ENCODE data around the gene LGALS7. TPM values are rescaled to one million over a fixed set of nuclear protein-coding genes. Genes with fewer than 3 reads are reported as not detected.

Gene LGALS7
- total and polyA plus RNA-seq, 10 of the 15 experiments (the other 5 are each of a cell fraction or from before 2014, with no cell fraction given) = 0.19 TPM; not detected in 9

DNA sequence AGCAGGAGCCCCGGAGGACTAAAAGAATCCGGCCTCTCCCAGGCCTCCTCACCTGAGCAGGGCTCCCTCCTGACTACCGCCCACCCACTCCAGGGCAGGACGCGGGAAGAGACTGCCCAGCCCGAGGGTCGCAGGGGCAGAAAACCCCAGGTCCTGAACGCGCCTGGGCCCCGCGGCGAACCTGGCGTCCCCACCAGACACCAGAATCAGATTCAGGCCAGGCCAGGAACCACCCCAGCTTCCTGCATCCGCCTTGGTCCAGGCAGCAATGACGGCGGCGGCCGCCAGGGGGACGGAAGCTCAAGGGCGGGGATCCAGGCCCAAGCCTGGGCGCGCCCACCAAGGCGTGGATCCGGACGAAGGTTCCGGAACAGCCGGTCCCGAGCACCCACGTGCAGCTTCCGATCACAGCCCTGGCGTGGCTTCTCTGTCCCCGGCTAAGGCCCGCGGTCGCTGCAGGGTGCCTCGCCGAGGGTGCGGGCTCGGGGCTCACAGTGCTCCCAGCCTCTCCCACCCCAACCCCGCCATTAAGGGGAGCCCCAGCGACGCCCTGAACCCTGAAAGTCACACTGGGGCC, 3.6 kb downstream of the LGALS7 start (continued):
- TF ChIP-seq ATF7 (IDR thresholded peaks at IDR 0.05; ENCODE audit: low read depth) = no peak
- TF ChIP-seq YY1 (IDR thresholded peaks at IDR 0.05; ENCODE audit: low read depth, low read length) = no peak
- no peak for TF ChIP-seq BCL11A (IDR thresholded peaks at IDR 0.05; ENCODE audit: low read depth, low read length)

GRCh38 chr19:38766276-38767047, 6.9 kb downstream of the LGALS7 start:
- SMC1A ChIA-PET (ENCODE audit: uncharacterized antibody, unreplicated experiment) = no interaction called here
- H3K79me2 ChIP-seq (ENCODE audit: control insufficient read depth, insufficient read depth, low read length) = no peaks in the 10 kb centered on the region
- no peak overlapping the region for H3K4me2 ChIP-seq (ENCODE audit: control insufficient read depth, insufficient read depth)
- no peaks in the 10 kb centered on the region for H4K20me1 ChIP-seq (ENCODE audit: control insufficient read depth, insufficient read depth)
- ATAC-seq = no peak
- WGBS (ENCODE audit: insufficient coverage, insufficient replicate concordance, low lambda C conversion rate, missing lambda C conversion rate) = 60% methylated on average over 10 of the region's 10 CpGs
- H2AFZ ChIP-seq (ENCODE audit: control insufficient read depth, low read depth, low read length) = no peak overlapping the region
- BruUV-seq (replicated peaks) = no TSS peak
- DNase-seq (ENCODE audit: low read depth, low spot score) = no peak
- FAIRE-seq = no peak
- H3K27ac ChIP-seq (ENCODE audit: control insufficient read depth, insufficient read depth) = no peak overlapping the region
- in situ Hi-C loops (cut with MboI) = no loop called here
- no peaks in the 10 kb centered on the region for H3K4me1 ChIP-seq (ENCODE audit: control insufficient read depth, insufficient read depth, low read length)
- intact Hi-C loops (cut with micrococcal nuclease; ENCODE audit: unreplicated experiment) = no loop called here
- no peaks in the 10 kb centered on the region for H3K27me3 ChIP-seq (replicated peaks in 1 of 2; ENCODE audit: control insufficient read depth in 2 of 2, insufficient read depth in 2 of 2, low read length in 1 of 2)
- H3K4me3 ChIP-seq = no peak overlapping the region
- RAD21 ChIA-PET (ENCODE audit: unreplicated experiment) = no interaction called here
- CTCF ChIA-PET = no interaction called here
- no peaks in the 10 kb centered on the region for H3K9me3 ChIP-seq (replicated peaks; ENCODE audit: control insufficient read depth, insufficient read depth, low read length)
- POLR2A ChIA-PET = interaction anchor here (0.6 kb wide), 1 partner anchor 63 kb away, joined by 4 read pairs; no protein-coding TSS in a partner anchor
- H3K36me3 ChIP-seq (ENCODE audit: control insufficient read depth in 2 of 2, insufficient read depth in 2 of 2, low read length in 1 of 2) = no peaks in the 10 kb centered on the region
- no peak overlapping the region for H3K9ac ChIP-seq (ENCODE audit: control insufficient read depth, insufficient read depth, low read length)
- TF ChIP-seq RUNX3 (IDR thresholded peaks at IDR 0.05; ENCODE audit: low read length) (no peak), EED (IDR thresholded peaks at IDR 0.05; ENCODE audit: low read depth) (no peak), IKZF1 (conservative IDR thresholded peaks at IDR 0.05) (no peak), KDM1A (IDR thresholded peaks at IDR 0.05; ENCODE audit: borderline replicate concordance) (no peak), BCL11A (IDR thresholded peaks at IDR 0.05; ENCODE audit: low read depth, low read length) (no peak), RB1 (IDR thresholded peaks at IDR 0.05; ENCODE audit: borderline replicate concordance) (no peak), ZNF622 (IDR thresholded peaks at IDR 0.05) (no peak), SMAD5 (IDR thresholded peaks at IDR 0.05; ENCODE audit: low read depth) (no peak), DPF2 (IDR thresholded peaks at IDR 0.05) (no peak), PAX8 (IDR thresholded peaks at IDR 0.05) (no peak), WRNIP1 (IDR thresholded peaks at IDR 0.05; ENCODE audit: borderline replicate concordance, low read depth, low read length) (no peak), TARDBP (IDR thresholded peaks at IDR 0.05; ENCODE audit: borderline replicate concordance) (no peak)
- TF ChIP-seq, protein P1, sequence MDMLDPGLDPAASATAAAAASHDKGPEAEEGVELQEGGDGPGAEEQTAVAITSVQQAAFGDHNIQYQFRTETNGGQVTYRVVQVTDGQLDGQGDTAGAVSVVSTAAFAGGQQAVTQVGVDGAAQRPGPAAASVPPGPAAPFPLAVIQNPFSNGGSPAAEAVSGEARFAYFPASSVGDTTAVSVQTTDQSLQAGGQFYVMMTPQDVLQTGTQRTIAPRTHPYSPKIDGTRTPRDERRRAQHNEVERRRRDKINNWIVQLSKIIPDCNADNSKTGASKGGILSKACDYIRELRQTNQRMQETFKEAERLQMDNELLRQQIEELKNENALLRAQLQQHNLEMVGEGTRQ (IDR thresholded peaks at IDR 0.05; ENCODE audit: borderline replicate concordance, low read depth, low read length) = no peak
- TF ChIP-seq, protein P2, sequence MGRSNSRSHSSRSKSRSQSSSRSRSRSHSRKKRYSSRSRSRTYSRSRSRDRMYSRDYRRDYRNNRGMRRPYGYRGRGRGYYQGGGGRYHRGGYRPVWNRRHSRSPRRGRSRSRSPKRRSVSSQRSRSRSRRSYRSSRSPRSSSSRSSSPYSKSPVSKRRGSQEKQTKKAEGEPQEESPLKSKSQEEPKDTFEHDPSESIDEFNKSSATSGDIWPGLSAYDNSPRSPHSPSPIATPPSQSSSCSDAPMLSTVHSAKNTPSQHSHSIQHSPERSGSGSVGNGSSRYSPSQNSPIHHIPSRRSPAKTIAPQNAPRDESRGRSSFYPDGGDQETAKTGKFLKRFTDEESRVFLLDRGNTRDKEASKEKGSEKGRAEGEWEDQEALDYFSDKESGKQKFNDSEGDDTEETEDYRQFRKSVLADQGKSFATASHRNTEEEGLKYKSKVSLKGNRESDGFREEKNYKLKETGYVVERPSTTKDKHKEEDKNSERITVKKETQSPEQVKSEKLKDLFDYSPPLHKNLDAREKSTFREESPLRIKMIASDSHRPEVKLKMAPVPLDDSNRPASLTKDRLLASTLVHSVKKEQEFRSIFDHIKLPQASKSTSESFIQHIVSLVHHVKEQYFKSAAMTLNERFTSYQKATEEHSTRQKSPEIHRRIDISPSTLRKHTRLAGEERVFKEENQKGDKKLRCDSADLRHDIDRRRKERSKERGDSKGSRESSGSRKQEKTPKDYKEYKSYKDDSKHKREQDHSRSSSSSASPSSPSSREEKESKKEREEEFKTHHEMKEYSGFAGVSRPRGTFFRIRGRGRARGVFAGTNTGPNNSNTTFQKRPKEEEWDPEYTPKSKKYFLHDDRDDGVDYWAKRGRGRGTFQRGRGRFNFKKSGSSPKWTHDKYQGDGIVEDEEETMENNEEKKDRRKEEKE (IDR thresholded peaks at IDR 0.05) = no peak
